Left forelimb (tissue), 1 donor: ENCODE measurements around the gene ECEL1.
"Not testable (repeated sequence)": the region's sequence is repeated elsewhere in the genome, so short reads cannot be mapped to it uniquely, and the experiment has no call there.

Experiments used
- DNase-seq: peaks from one replicate; pipeline ENCODE4 v3.0.0-alpha.2; 2018; ENCODE audit warnings: low spot score

Gene ECEL1, protein sequence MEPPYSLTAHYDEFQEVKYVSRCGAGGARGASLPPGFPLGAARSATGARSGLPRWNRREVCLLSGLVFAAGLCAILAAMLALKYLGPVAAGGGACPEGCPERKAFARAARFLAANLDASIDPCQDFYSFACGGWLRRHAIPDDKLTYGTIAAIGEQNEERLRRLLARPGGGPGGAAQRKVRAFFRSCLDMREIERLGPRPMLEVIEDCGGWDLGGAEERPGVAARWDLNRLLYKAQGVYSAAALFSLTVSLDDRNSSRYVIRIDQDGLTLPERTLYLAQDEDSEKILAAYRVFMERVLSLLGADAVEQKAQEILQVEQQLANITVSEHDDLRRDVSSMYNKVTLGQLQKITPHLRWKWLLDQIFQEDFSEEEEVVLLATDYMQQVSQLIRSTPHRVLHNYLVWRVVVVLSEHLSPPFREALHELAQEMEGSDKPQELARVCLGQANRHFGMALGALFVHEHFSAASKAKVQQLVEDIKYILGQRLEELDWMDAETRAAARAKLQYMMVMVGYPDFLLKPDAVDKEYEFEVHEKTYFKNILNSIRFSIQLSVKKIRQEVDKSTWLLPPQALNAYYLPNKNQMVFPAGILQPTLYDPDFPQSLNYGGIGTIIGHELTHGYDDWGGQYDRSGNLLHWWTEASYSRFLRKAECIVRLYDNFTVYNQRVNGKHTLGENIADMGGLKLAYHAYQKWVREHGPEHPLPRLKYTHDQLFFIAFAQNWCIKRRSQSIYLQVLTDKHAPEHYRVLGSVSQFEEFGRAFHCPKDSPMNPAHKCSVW

DNA sequence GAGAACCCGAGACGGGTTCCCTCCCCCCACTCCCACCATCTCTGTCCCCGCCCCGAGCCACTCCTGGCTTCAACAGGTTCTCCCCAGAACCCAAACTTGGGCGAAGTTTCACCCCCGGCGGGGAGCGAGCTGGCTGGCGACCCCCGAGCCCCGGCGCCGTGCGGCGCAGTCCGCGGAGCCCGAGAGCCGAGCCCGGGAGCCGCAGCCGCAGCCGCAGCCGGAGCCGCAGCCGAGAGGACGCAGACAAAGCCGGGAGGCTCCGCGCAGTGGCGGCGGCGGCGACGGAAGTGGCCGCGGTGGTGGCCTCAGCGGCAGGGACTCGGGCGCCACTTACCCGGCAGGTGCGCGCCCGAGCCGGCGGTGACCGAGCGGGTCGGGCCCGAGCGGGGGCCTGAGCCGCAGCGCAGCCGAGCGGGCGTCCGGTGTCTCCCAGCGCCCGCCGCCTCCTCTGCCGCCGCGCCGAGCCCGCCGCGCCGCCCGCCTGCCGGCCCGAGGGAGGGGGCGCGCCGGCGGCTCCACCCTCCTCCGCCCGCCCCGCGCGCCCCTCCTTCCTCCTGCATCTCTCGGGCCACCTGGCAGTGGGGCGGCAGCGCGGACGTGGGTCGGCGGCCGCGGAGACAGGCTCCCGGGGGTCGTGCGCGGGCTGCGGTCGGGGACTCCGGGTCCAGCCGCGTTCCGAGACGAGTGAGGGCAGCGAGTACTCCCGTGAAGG is at the start of gene ECEL1:
Gene ECEL1, minus strand, starts transcription at position 450 of the 712 bp plus-strand sequence. CDS start 1,181 bp downstream, outside the sequence.
- DNase-seq, result no peak

DNA sequence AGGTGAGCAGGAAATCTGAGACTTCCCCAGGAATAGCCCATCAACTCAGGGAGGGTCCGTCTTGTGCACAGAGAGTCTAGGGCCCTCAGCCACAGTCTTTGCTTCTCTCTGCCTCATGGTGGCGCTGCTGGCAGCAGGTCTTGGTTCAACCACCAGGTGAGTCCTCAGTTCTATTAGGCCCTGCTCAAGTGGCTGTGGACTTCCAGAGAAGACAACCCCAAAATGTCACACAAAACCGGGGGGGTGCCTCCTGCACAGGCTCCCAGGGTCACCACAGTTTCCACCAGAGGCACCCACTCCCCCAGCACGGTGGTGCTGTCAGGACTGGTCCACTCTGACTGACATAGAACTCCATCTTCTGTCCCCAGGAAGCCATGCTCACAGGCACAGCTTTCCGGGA is 49.4 kb upstream of the ECEL1 start:
- peak; percentile 55 for DNase-seq

DNA sequence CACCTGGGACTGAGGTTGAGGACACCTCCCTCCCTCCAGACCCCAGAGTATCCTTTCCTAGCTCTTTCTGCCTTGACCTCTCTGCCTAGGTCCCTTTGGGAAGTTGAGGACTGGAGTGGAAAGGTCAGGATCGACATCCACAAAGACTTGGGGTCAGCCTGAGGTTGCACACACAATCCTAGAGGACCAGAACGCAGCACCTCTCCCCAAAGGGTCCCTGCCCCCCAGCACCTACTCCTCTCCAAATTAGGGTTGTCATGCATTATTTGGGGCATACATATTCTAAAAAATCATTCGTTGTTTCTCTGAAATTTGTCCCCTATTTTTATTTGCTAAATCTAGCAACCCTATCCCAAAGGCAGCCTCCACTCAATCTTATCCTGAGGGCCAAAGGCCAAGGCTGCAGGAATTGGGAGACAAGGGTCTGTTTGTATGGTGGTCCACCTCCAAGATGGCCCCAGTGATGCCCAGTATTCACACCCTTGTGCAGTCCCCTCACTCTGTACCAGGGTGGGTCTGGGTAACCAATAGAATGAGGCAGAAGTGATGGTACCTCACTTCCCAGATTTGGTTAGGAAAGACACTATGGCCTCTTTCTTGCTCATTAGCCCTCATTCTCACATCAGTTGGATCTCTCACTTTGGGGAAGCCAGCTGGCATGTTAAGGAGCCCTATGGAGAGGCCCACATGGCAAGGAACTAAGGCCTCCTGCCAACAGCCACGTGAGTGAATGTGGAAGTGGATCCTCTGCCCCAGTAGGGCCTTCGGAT is 48.3 kb upstream of the ECEL1 start:
- DNase-seq, result peak; percentile 49

DNA sequence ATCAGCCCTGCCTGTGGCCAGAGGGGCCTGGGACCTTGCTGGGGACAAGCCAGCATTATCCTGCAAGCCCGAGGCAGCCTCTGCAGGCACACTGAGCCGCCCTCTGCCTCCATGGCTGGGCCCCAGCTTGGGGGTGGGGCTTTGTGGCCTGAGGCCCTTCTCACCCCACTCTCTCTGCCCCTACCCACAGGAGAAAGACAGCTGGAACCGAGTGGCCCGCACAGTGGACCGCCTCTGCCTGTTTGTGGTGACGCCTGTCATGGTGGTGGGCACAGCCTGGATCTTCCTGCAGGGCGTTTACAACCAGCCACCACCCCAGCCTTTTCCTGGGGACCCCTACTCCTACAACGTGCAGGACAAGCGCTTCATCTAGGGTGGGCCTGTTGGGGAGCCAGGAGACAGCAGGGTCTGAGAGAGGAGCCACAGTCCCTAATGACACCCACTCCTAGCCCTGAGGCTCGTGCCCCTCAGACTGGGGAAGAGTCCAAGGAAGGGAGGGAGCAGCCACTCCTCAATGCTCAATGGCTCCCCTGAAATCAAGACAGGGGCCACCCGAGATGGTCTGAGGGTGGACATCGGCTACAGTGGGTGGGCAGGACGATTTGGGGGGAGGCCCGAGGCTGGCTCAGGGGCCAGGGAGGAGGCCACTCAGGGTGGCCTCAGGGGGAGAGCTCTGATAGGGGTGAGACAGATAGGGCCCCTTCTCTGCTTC is 47.5 kb upstream of the ECEL1 start:
- peak; percentile 50 for DNase-seq

DNA sequence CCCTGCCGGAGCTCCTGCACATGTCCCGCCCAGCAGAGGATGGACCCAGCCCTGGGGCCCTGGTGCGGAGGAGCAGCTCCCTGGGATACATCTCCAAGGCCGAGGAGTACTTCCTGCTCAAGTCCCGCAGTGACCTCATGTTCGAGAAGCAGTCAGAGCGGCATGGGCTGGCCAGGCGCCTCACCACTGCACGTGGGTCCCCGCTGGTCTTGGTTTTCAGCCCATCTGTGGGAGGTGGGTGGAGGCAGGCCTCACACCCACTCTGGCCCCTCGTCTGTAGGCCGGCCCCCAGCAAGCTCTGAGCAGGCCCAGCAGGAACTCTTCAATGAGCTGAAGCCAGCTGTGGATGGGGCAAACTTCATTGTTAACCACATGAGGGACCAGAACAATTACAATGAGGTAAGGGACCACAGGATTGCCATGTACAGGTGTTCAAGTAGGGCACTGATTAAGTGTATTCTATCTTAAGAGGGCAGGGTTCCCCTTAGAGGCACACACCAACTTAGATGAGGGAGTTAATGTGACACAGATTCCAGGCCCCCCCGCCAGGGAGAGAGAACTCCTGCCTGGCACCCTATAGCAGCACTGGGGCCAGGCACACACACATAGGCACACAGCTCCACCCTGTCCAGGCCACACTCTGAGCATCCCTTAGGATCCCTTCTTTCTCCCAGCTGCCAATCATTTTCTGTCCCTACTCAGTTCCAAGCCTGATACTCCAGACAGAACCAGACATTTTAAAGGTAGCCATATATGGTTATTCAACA is 46.5 kb upstream of the ECEL1 start:
- no peak for DNase-seq

DNA sequence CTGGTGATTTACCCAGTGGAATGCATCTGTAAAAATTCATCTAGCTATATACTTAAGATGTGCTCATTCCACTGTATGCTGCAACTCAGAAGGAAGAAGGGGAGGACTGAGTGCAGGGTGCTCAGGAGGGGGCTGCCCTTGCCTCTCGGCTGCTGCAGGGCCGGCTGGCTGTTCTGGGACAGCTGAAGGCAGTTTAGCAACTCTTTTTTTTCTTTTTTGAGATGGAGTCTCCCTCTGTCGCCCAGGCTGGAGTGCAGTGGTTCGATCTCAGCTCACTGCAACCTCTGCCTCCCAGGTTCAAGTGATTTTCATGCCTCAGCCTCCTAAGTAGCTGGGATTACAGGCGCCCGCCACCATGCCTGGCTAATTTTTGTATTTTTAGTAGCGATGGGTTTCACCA is 45.2 kb upstream of the ECEL1 start:
- DNase-seq, result not testable (repeated sequence)

DNA sequence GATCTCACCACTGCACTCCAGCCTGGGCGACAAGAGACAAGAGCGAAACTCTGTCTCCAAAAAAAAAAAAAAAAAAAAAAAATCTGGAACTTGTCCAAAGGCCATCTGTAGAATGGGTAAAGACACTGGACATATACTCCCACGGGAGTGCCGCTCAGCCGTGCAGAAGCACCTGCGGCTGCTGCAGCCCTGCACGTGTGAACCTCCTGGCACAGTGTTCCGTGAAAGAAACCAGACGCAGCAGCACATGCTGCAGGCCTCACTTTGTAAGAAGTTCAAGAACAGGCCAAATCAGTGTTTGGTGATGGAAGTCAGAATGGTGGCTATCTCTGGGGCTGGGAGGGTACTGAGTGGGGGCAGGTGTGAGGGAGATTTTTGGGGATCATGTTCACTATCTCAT is 44.8 kb upstream of the ECEL1 start:
- DNase-seq, result no peak

DNA sequence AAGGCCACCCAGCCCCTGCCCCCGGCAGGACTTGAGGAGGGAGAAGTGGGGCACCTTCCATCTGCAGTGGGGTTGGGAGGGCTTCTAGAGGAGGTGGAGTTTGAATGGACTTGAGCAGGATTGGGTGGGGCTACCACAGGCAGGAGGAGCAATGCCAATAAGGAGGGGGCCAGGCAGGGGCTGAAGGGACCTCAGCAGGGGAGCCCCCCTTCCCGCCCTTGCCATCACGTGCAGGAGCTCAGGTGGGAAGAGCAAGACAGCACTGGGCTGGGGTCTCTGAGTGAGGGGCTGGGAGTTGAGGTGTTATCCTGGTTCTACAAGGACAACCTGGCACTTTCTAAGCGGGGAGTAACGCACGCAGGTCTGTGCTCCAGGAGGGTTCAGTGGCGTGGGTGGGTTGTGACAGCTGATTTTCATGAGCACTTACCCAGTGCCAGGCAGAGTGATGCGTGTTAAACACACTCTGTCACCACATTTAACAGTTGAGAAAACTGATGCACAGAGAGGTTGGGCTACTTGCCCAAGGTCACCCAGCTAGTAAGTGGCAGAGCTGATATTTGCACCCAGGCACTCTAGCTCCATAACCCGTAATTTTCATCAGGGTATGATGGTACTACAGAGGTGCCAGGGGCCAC is 43.1 kb upstream of the ECEL1 start:
- no peak for DNase-seq

DNA sequence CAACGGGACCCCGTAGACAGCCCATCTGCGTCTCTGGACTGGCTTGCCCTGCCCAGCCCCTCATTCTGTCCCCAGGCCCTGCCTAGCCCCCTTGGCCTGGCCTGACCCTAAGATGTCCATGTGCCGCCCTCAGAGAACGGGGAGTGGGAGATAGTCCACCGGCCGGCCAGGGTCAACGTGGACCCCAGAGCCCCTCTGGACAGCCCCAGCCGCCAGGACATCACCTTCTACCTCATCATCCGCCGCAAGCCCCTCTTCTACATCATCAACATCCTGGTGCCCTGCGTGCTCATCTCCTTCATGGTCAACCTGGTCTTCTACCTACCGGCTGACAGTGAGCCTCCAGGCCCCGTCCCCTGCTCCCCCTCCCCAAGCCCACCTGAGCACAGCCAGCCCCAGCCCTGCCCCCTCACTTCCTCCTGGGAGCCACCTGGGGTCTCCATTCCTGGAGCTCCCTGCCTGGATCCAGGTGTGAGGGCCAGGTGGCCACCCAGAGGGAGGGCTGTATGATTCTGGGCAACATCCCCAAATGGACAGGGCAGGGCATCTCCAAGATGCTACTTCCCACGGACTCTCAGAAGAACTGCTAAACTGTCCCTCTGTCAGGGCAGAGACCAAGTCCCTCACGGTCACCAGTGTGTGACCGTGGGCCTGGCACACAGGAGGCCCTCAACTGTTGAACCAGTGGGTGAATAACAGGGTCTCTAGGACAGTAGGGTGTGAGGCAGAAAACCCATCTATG is 42.3 kb upstream of the ECEL1 start:
- DNase-seq, result no peak

DNA sequence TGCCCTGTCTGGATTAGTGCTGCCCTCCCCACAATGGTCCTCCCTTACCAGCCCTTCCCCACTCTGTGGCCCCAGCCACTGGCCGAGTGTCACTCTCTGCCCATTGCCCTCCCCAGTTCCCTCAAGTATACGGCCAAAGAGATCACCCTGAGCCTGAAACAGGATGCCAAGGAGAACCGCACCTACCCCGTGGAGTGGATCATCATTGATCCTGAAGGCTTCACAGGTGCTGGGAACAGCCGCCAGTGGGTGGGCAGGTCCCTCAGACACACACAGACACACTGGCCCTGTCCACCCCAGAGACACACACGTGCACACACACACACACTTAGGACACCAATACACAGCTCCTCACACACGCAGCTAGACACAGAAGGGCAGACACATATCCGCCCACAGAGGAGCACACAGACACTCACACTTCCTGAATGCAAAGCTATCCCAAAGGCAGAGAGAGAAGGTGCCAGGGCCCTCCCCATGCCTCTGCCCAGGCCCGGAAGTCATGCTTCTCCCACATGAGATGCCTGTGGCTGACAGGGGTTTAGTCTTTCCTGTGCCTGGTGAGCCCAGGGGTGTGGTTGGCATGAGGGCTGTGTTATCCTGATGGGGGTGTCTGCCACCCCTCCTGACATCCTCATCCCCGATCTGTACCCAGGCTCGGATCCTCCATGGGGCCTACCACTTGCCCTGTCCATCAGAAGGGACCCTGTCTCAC is 41.3 kb upstream of the ECEL1 start:
- no peak for DNase-seq

DNA sequence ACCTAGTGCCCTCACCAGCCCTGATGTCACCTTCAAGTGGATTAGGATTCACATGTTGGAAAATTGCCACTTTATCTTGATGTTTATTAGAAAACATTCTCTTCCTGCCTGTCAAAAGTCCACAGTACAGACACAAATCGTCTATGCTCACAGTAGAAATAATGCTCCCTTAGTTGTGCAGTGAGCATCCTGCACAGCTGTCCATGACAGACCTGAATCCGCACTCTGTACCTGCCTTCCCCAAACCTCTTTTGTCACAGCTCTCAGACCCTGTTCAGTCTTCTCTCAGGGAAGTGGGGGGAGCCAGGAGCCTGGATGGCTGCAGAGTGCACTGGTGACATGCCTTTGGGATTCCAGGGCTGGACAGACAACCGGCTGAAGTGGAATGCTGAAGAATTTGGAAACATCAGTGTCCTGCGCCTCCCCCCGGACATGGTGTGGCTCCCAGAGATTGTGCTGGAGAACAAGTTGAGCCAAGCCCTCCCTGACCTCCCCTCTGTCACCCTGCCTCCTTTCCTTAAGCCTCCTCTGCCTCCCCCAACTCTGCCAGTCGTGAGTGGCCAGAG is 40.4 kb upstream of the ECEL1 start:
- no peak for DNase-seq

DNA sequence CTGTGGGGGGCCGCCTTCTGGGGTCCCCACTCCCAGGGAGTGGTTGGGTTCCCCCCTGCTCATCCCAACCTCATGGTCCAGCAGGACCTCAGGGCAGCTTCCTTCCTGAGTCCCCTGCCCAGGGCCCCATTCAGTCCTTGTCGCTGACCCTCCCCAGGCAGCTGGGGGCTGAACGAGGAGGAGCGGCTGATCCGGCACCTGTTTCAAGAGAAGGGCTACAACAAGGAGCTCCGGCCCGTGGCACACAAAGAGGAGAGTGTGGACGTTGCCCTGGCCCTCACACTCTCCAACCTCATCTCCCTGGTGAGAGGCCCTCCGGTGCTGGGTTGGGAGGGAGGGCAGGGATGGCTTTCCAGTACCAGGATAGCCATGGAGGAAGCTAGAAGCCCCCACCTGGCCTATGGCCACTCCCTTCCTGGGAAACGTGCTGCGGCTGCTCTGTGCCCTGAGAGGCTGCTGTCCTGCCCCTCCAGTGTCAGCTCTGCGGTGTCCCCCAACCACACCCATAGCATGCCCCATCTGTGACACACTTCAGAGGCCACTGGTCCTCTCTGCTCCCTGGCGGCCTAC is 38.8 kb upstream of the ECEL1 start:
- no peak for DNase-seq

DNA sequence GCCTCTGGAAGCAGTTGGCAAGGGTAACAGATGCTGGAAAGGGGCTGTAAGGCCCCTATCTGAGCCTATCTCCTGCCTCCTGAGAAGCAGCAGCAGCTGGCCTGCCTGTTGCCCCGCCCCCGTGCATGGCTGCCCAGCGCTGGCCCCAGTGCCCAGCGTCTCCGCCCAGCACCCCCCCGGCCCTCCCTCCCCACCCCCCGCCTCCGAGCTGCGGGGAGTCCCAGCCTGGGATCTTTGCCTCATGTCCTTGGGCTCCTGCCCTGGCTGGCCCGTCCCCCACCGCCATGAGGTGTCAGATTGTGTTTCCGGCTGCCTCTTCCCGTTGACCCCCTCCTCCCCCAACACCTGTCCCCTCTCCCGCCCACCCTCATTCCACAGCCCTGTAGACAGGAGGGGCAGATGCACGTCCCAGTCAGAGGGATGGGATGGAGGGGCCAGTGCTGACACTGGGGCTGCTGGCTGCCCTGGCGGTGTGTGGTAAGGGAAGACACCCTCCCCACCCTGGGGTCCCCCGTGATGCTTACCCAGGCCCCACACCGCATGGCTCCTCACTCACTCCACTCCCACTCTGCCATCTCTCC is 38.2 kb upstream of the ECEL1 start, which contains the start of gene CHRND:
Gene CHRND, plus strand, starts transcription at position 370 of the 581 bp plus-strand sequence. Its CDS starts 56 bp downstream, at position 426.
- peak; percentile 83 for DNase-seq

DNA sequence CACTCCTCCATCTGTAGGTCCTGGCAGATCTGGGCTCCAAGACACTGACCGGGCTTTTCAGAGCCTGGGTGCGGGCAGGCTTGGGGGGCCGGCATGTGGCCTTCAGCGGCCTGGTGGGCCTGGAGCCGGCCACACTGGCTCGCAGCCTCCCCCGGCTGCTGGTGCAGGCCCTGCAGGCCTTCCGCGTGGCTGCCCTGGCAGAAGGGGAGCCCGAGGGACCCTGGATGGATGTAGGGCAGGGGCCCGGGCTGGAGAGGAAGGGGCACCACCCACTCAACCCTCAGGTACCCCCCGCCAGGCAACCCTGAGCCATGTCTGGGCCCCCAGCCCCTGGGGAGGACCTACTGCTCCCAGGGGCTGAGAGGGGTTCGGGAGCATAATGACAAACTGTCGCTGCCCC is 37.6 kb upstream of the ECEL1 start:
- DNase-seq, result no peak

DNA sequence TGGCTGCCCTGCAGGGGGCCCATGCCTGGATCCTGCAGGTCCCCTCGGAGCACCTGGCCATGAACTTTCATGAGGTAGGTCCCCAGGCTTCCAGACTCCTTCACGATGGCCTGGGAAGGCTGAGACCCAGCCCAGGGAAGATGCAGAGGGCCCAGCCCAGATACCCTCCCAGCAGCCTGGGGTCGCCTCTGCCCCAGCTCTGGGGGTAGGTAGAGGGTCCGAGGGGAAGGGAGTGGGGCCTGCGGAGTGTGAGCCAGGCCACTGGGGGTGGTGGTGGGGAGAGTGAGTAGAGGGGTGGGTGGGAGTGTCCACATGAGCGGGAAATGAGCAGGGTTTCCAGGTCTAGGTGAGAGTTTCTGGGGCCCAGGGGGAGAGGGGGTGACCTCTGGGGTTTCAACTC is 37.1 kb upstream of the ECEL1 start:
- no peak for DNase-seq

DNA sequence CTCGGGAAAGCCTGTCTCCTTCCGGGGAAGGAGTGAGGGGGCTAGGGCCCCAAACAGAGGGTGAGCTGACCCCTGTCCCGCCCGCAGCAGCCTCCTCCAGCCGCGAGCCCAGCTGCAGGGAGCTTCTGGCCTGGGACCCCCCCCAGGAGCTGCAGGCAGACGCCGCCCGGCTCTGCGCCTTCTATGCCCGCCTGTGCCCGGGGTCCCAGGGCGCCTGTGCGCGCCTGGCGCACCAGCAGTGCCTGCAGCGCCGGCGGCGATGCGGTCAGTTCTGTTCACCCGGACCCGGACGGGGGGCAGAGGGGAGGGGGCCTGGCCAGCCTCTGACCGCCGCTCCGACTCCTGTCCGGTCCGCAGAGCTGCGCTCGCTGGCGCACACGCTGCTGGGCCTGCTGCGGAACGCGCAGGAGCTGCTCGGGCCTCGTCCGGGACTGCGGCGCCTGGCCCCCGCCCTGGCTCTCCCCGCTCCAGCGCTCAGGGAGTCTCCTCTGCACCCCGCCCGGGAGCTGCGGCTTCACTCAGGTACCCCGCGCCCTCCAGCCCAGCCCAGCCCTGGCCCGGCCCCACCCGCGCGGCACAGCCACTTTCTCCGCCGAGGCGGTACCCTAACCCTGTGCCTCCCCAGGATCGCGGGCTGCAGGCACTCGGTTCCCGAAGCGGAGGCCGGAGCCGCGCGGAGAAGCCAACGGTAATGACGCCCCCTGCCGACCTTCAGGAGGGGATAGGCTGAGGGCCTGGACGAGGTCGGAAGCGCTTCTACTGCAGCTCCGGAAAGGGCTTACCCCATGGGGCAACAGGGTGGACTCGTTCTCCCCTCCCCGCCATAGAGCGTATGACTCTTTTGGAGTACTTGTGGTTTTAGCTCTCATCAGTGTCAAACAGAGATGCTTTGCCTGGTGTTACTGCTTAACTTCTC is 36.3 kb upstream of the ECEL1 start:
- peak; percentile 75 for DNase-seq

DNA sequence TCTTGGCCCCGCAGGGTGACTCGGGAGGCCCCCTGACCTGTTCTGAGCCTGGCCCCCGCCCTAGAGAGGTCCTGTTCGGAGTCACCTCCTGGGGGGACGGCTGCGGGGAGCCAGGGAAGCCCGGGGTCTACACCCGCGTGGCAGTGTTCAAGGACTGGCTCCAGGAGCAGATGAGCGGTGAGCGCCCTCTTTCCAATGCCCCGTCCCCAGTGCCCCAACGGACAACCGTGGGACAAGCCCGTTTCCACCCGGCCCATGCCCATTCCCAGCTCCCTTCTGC is 35.7 kb upstream of the ECEL1 start:
- DNase-seq, result no peak
